ENCODE results near the gene WDTC1. TPM values are rescaled to one million over a fixed set of nuclear protein-coding genes. Genes with fewer than 3 reads are reported as not detected.

Gene WDTC1
- total and polyA plus RNA-seq, 10 donors, result 7.7 to 56.5 (median 44.1) TPM

DNA sequence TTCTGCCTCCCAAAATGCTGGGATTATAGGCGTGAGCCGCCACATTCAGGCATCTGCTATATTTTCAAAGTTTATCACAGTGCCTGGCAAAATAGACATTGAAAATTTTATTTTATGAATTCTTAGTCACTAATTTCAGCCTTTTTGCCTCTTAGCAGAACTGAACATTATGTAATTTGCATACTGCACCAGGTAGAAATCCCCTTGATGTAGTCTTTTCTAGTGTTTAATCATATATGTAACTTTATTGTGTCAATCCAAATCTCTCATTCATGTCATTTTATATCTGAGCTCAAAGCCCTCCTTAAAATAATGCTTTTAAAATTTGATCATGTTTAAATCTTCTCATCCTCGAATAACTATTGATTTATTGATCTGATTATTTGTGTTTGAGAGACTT, 19.2 kb downstream of the WDTC1 start:
- peaks cover 0 to 11% (median 0%) of the 10 kb centered on the region in 6 donors for H3K36me3 ChIP-seq
- H3K27ac ChIP-seq, result peak overlapping the region in 6 of 8 donors; percentile 29 to 62 (median 50)
- no peak overlapping the region for H3K4me3 ChIP-seq
- H3K9me3 ChIP-seq, result no peaks in the 10 kb centered on the region
- DNase-seq, result no peak
- TF ChIP-seq, protein P1, sequence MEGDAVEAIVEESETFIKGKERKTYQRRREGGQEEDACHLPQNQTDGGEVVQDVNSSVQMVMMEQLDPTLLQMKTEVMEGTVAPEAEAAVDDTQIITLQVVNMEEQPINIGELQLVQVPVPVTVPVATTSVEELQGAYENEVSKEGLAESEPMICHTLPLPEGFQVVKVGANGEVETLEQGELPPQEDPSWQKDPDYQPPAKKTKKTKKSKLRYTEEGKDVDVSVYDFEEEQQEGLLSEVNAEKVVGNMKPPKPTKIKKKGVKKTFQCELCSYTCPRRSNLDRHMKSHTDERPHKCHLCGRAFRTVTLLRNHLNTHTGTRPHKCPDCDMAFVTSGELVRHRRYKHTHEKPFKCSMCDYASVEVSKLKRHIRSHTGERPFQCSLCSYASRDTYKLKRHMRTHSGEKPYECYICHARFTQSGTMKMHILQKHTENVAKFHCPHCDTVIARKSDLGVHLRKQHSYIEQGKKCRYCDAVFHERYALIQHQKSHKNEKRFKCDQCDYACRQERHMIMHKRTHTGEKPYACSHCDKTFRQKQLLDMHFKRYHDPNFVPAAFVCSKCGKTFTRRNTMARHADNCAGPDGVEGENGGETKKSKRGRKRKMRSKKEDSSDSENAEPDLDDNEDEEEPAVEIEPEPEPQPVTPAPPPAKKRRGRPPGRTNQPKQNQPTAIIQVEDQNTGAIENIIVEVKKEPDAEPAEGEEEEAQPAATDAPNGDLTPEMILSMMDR (IDR thresholded peaks at IDR 0.05 in 8 of 11, conservative IDR thresholded peaks at IDR 0.05 in 3 of 11), result no peak
- TF ChIP-seq POLR2A (IDR thresholded peaks at IDR 0.05) (no peak), POLR2AphosphoS5 (IDR thresholded peaks at IDR 0.05) (no peak)
- no peaks in the 10 kb centered on the region for H3K27me3 ChIP-seq (replicated peaks in 1 of 7)
- WGBS, 5 donors, result 72 to 93% (median 78%) methylated on average over 3 of the region's 3 CpGs
- intact Hi-C loops (cut with DNase I; ENCODE audit: low total_unique reads), result no loop called here
- H3K4me1 ChIP-seq, result peaks cover 3 to 79% (median 59%) of the 10 kb centered on the region in 6 donors

GRCh38 chr1:27255136-27255535, 20.7 kb downstream of the WDTC1 start:
- no peak for DNase-seq
- H3K9me3 ChIP-seq, result no peaks in the 10 kb centered on the region
- intact Hi-C loops (cut with DNase I; ENCODE audit: low total_unique reads), result no loop called here
- TF ChIP-seq POLR2A (IDR thresholded peaks at IDR 0.05) (no peak), POLR2AphosphoS5 (IDR thresholded peaks at IDR 0.05) (no peak)
- TF ChIP-seq, protein P1 (IDR thresholded peaks at IDR 0.05 in 8 of 11, conservative IDR thresholded peaks at IDR 0.05 in 3 of 11), result no peak
- H3K27me3 ChIP-seq (replicated peaks in 1 of 7), result no peaks in the 10 kb centered on the region
- H3K4me3 ChIP-seq, result no peak overlapping the region
- peaks cover 3 to 70% (median 50%) of the 10 kb centered on the region in 6 donors for H3K4me1 ChIP-seq
- no peak overlapping the region for H3K27ac ChIP-seq
- H3K36me3 ChIP-seq, result peaks cover 0 to 12% (median 0%) of the 10 kb centered on the region in 6 donors

GRCh38 chr1:27257155-27257554, 22.7 kb downstream of the WDTC1 start:
- no peaks in the 10 kb centered on the region for H3K9me3 ChIP-seq
- DNase-seq, result no peak
- peaks cover 3 to 50% (median 31%) of the 10 kb centered on the region in 6 donors for H3K4me1 ChIP-seq
- no peak for TF ChIP-seq POLR2A (IDR thresholded peaks at IDR 0.05)
- TF ChIP-seq, protein P1 (IDR thresholded peaks at IDR 0.05 in 8 of 11, conservative IDR thresholded peaks at IDR 0.05 in 3 of 11), result no peak
- no peak for TF ChIP-seq POLR2AphosphoS5 (IDR thresholded peaks at IDR 0.05)
- H3K27me3 ChIP-seq (replicated peaks in 1 of 7), result no peaks in the 10 kb centered on the region
- 95 to 99% (median 98%) methylated on average over 6 of the region's 6 CpGs for WGBS, 5 donors
- no peak overlapping the region for H3K4me3 ChIP-seq
- H3K27ac ChIP-seq, result no peak overlapping the region
- intact Hi-C loops (cut with DNase I; ENCODE audit: low total_unique reads), result no loop called here
- H3K36me3 ChIP-seq, result peaks cover 0 to 32% (median under 1%) of the 10 kb centered on the region in 6 donors

GRCh38 chr1:27258598-27258997, 24.2 kb downstream of the WDTC1 start:
- no peaks in the 10 kb centered on the region for H3K9me3 ChIP-seq
- H3K4me1 ChIP-seq, result peaks cover 3 to 35% (median 20%) of the 10 kb centered on the region in 6 donors
- H3K27me3 ChIP-seq (replicated peaks in 1 of 7), result no peaks in the 10 kb centered on the region
- intact Hi-C loops (cut with DNase I; ENCODE audit: low total_unique reads), result no loop called here
- no peak for DNase-seq
- TF ChIP-seq POLR2A (IDR thresholded peaks at IDR 0.05), result no peak
- TF ChIP-seq, protein P1 (IDR thresholded peaks at IDR 0.05 in 8 of 11, conservative IDR thresholded peaks at IDR 0.05 in 3 of 11), result no peak
- no peak for TF ChIP-seq POLR2AphosphoS5 (IDR thresholded peaks at IDR 0.05)
- H3K36me3 ChIP-seq, result peaks cover 0 to 46% (median 13%) of the 10 kb centered on the region in 6 donors
- H3K27ac ChIP-seq, result no peak overlapping the region
- H3K4me3 ChIP-seq, result no peak overlapping the region
- 70 to 77% (median 77%) methylated on average over 6 of the region's 6 CpGs for WGBS, 5 donors

Data from spleen (tissue), 11 donors.